Transverse colon (tissue), 4 donors: ENCODE data around the gene SLC39A9.

Experiments
- CTCF ChIP-seq, 5 experiments: fragments of 200-600 bp in 3 of 5; fragments of 450-650 bp in 2 of 5; sonication (generic) in 3 of 5; IDR thresholded peaks; 1 replicate in 2 of 5; 2 replicates in 3 of 5; pipeline ENCODE4 v1.5.1; 2016 to 2017; ENCODE audit warnings: antibody characterized with exemption in 5 of 5, inconsistent platforms in 3 of 5, mild to moderate bottlenecking in 2 of 5, moderate library complexity in 1 of 5
- EP300 ChIP-seq: sonication (generic); formaldehyde crosslinking; IDR thresholded peaks from one replicate; pipeline ENCODE4 v1.6.1; 2017; ENCODE audit warnings: antibody characterized with exemption, low read depth
- POLR2A ChIP-seq: fragments of 450-650 bp; IDR thresholded peaks from one replicate; pipeline ENCODE4 v1.6.1; 2016; ENCODE audit warnings: antibody characterized with exemption, mild to moderate bottlenecking, moderate library complexity
- POLR2AphosphoS5 ChIP-seq, 3 donors: sonication (generic); formaldehyde crosslinking; IDR thresholded peaks; one replicate each; pipeline ENCODE4 v1.6.1; 2016; ENCODE audit warnings: antibody characterized with exemption in 3 of 3

DNA sequence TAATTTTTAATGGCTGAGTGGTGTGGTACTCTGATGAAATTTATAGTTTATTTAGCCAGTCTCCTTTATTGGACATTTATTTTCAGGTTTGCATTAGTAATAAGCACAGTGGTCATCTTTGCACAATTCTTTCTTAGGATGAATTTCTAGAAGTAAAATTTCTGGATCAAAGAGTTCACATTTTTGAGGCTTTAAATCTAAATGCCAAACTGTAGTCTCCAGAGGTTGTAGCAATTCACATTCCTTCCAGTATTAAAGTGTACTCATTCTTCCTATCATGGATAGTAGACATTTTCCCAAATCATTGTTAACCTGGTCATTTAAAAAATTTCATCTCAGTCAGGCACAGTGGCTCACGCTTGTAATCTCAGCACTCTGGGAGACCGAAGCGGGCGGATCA is 24.8 kb downstream of the SLC39A9 start:
- no peak for TF ChIP-seq POLR2A
- no peak for TF ChIP-seq EP300
- no peak for TF ChIP-seq POLR2AphosphoS5 (IDR thresholded peaks at IDR 0.05)
- TF ChIP-seq CTCF (IDR thresholded peaks at IDR 0.05) = no peak
